ENCODE data around the gene IGF2BP2.
A peak's percentile ranks its signal among the peaks of the same experiment; 100 is the strongest.

Gene IGF2BP2

DNA sequence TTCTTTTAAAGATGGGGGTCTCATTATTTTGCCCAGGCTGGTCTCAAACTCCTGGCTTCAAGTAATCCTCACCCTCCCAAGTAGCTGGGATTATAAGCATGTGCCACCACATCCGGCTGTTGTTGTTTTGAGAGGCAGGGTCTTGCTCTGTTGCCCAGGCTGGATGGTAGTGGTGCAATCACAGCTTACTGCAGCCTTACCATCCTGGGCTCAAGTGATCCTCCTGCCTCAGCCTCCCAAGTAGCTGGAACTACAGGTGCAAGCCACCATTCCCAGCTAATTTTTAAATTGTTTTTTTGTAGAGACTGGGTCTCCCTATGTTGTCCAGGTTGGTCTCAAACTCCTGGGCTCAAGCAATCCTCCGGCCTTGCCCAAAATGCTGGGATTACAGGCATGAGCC lies 133.2 kb downstream of the IGF2BP2 start:
- ATAC-seq (ENCODE audit: low read depth), result no peak
- Histone ChIP-seq H3K4me3 (ENCODE audit: severe bottlenecking) (no peak overlapping the region), H3K27me3 (ENCODE audit: insufficient read depth, poor library complexity, severe bottlenecking) (no peaks in the 10 kb centered on the region), H3K4me1 (ENCODE audit: insufficient read depth, poor library complexity, severe bottlenecking) (peaks cover 37% of the 10 kb centered on the region), H3K36me3 (ENCODE audit: low read depth) (peaks cover 64% of the 10 kb centered on the region), H3K27ac (ENCODE audit: poor library complexity, severe bottlenecking) (peak overlapping the region; percentile 93), H3K9me3 (ENCODE audit: severe bottlenecking) (no peaks in the 10 kb centered on the region)
- TF ChIP-seq, protein P1, sequence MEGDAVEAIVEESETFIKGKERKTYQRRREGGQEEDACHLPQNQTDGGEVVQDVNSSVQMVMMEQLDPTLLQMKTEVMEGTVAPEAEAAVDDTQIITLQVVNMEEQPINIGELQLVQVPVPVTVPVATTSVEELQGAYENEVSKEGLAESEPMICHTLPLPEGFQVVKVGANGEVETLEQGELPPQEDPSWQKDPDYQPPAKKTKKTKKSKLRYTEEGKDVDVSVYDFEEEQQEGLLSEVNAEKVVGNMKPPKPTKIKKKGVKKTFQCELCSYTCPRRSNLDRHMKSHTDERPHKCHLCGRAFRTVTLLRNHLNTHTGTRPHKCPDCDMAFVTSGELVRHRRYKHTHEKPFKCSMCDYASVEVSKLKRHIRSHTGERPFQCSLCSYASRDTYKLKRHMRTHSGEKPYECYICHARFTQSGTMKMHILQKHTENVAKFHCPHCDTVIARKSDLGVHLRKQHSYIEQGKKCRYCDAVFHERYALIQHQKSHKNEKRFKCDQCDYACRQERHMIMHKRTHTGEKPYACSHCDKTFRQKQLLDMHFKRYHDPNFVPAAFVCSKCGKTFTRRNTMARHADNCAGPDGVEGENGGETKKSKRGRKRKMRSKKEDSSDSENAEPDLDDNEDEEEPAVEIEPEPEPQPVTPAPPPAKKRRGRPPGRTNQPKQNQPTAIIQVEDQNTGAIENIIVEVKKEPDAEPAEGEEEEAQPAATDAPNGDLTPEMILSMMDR (IDR thresholded peaks at IDR 0.05; ENCODE audit: poor library complexity, severe bottlenecking), result no peak
- no peak for DNase-seq (ENCODE audit: low spot score)

DNA sequence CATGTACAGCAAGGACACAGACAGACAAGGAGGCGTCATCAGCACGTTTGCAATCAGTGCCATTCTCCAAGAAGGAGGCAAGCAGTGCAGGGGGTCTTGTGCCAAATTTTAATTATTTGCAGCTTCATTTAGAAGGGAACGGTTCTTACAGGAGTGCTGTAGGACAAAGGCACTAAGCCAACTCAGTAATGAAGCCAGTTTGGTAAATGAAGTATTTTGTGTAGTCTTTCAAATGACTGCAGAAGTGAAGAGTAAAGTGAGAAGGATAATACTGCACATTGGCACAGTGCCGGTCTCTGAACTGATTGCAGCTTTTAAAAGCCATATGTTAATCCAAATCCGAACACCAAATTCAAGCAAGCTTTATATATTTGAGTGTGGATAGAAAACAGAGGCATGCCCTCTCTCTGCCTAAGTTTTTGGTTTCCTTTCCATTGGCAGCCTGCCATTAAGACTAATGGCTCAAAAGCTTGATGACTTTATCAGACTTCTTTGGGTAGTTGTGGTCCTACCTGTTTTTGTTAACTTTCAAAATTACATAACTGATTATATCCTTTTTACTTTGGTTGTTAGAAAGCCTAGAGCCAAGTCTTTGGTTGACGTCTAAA lies 137.5 kb downstream of the IGF2BP2 start:
- no peak overlapping the region for H3K4me3 ChIP-seq (ENCODE audit: severe bottlenecking)
- DNase-seq (ENCODE audit: low spot score) (no peak), ATAC-seq (ENCODE audit: low read depth) (no peak)
- H3K27me3 ChIP-seq (ENCODE audit: insufficient read depth, poor library complexity, severe bottlenecking), result no peaks in the 10 kb centered on the region
- no peaks in the 10 kb centered on the region for H3K9me3 ChIP-seq (ENCODE audit: severe bottlenecking)
- peaks cover 24% of the 10 kb centered on the region for H3K4me1 ChIP-seq (ENCODE audit: insufficient read depth, poor library complexity, severe bottlenecking)
- TF ChIP-seq, protein P1 (IDR thresholded peaks at IDR 0.05; ENCODE audit: poor library complexity, severe bottlenecking), result no peak
- peak overlapping the region; percentile 93 for H3K27ac ChIP-seq (ENCODE audit: poor library complexity, severe bottlenecking)
- peaks cover 90% of the 10 kb centered on the region for H3K36me3 ChIP-seq (ENCODE audit: low read depth)

DNA sequence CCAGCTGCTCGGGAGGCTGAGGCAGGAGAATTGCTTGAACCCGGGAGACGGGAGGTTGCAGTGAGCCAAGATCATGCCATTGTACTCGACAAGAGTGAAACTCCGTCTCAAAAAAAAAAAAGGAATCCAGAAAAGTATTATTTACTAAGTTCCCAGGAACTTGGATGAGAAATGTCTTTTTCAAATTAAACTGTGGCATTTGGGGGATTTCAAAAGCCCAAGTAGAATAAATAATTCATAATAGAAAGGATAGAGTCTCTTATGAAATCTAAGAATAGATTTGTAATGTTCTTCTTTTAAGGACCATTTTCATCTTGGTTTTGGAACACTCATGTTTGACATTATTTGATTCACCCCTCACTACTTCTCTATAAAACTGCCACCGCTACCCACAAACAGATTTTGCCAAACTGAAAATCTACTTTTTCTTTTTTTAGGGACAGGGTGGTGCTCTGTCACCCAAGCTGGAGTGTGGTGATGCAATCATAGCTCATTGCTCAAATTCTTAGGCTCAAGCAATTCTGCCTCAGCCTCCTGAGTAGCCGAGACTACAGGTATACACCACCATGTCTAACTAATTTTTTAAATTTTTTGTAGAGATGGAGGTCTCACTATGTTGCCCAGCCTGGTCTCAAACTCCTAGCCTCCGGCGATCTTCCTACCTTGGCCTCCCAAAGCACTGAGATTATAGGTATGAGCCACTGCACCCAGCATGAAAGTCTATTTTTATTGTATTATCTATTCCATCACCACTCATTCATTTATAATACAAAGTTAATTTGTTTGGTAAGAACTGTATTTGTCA lies 139.4 kb downstream of the IGF2BP2 start:
- ATAC-seq (ENCODE audit: low read depth) (no peak), DNase-seq (ENCODE audit: low spot score) (no peak)
- H3K9me3 ChIP-seq (ENCODE audit: severe bottlenecking), result no peaks in the 10 kb centered on the region
- no peak overlapping the region for H3K4me3 ChIP-seq (ENCODE audit: severe bottlenecking)
- no peaks in the 10 kb centered on the region for H3K27me3 ChIP-seq (ENCODE audit: insufficient read depth, poor library complexity, severe bottlenecking)
- TF ChIP-seq, protein P1 (IDR thresholded peaks at IDR 0.05; ENCODE audit: poor library complexity, severe bottlenecking), result no peak
- H3K4me1 ChIP-seq (ENCODE audit: insufficient read depth, poor library complexity, severe bottlenecking), result peaks cover 24% of the 10 kb centered on the region
- peak overlapping the region; percentile 2 for H3K27ac ChIP-seq (ENCODE audit: poor library complexity, severe bottlenecking)
- H3K36me3 ChIP-seq (ENCODE audit: low read depth), result peaks cover 94% of the 10 kb centered on the region

DNA sequence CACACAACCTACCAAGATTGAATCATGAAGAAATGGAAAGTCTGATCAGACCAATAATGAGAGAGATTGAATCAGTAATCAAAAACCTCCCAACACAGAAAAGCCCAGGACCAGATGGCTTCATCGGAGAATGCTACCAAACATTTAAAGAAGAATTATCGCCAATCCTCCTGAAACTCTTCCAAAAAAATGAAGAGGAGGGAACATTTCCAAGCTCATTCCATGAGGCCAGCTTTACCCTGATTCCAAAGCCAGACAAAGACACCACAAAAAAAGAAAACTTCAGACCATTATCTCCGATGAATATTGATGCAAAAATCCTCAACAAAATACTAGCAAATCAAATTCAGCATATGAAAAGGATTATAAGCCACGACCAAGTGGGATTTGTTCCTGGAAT lies 144.6 kb downstream of the IGF2BP2 start:
- DNase-seq (ENCODE audit: low spot score) (no peak), ATAC-seq (ENCODE audit: low read depth) (no peak)
- peaks cover 89% of the 10 kb centered on the region for H3K36me3 ChIP-seq (ENCODE audit: low read depth)
- peaks cover 2% of the 10 kb centered on the region for H3K9me3 ChIP-seq (ENCODE audit: severe bottlenecking)
- no peaks in the 10 kb centered on the region for H3K4me1 ChIP-seq (ENCODE audit: insufficient read depth, poor library complexity, severe bottlenecking)
- peak overlapping the region; percentile 3 for H3K27ac ChIP-seq (ENCODE audit: poor library complexity, severe bottlenecking)
- H3K27me3 ChIP-seq (ENCODE audit: insufficient read depth, poor library complexity, severe bottlenecking), result no peaks in the 10 kb centered on the region
- TF ChIP-seq, protein P1 (IDR thresholded peaks at IDR 0.05; ENCODE audit: poor library complexity, severe bottlenecking), result no peak
- H3K4me3 ChIP-seq (ENCODE audit: severe bottlenecking), result no peak overlapping the region

DNA sequence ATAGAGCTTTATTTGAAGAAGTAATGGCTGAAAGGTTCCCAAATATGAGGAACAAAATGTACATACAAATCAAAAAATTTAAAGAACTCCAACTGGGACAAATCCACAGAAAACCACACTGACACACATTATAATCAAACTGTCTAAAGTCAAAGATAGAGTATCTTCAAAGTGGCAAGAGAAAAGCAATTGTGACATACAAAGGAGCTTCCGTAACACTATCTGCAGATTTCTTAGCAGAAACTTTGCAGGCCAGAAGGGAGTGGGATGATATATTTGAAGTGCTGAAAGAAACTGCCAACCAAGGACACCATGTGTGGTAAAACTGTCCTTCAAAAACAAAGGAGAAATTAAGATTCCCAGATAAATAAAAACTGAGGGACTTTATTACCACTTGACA lies 146.8 kb downstream of the IGF2BP2 start:
- TF ChIP-seq, protein P1 (IDR thresholded peaks at IDR 0.05; ENCODE audit: poor library complexity, severe bottlenecking), result no peak
- Histone ChIP-seq H3K36me3 (ENCODE audit: low read depth) (peaks cover 90% of the 10 kb centered on the region), H3K4me3 (ENCODE audit: severe bottlenecking) (no peak overlapping the region), H3K9me3 (ENCODE audit: severe bottlenecking) (peaks cover 2% of the 10 kb centered on the region), H3K27ac (ENCODE audit: poor library complexity, severe bottlenecking) (peak overlapping the region; percentile 60), H3K4me1 (ENCODE audit: insufficient read depth, poor library complexity, severe bottlenecking) (no peaks in the 10 kb centered on the region), H3K27me3 (ENCODE audit: insufficient read depth, poor library complexity, severe bottlenecking) (no peaks in the 10 kb centered on the region)
- DNase-seq (ENCODE audit: low spot score) (no peak), ATAC-seq (ENCODE audit: low read depth) (no peak)

All from RWPE2 (cell line).